Spleen (tissue), 11 donors: ENCODE results near the gene ZC3H18. TPM values are rescaled to one million over a fixed set of nuclear protein-coding genes. Genes with fewer than 3 reads are reported as not detected.

ENCODE experiments used
- DNase-seq: peaks from one replicate; pipeline ENCODE4 v3.0.0-alpha.2; 2020
- H3K27ac ChIP-seq, 8 donors: fragments of 200-600 bp; sonication (generic) in 7 of 8; 1 replicate in 4 of 8; 2 replicates in 4 of 8; pipeline versions ENCODE4 v1.5.0 to v1.8.0; 2016 to 2021; ENCODE audit warnings: inconsistent platforms in 4 of 8, mild to moderate bottlenecking in 4 of 8, moderate library complexity in 1 of 8
- H3K27me3 ChIP-seq, 7 donors: fragments of 200-600 bp; sonication (generic) in 6 of 7; replicated peaks in 1 of 7; 1 replicate in 4 of 7; 2 replicates in 3 of 7; pipeline versions ENCODE4 v1.5.0 to v1.8.0; 2016 to 2021; ENCODE audit warnings: inconsistent platforms in 3 of 7, mild to moderate bottlenecking in 1 of 7
- H3K36me3 ChIP-seq, 6 donors: fragments of 200-600 bp; sonication (generic) in 5 of 6; 1 replicate in 4 of 6; 2 replicates in 2 of 6; pipeline versions ENCODE4 v1.5.0 to v1.8.0; 2016 to 2021; ENCODE audit warnings: inconsistent platforms in 2 of 6
- H3K4me1 ChIP-seq, 6 donors: fragments of 200-600 bp; sonication (generic) in 5 of 6; 1 replicate in 3 of 6; 2 replicates in 3 of 6; pipeline versions ENCODE4 v1.5.0 to v1.8.0; 2016 to 2021; ENCODE audit warnings: inconsistent platforms in 3 of 6
- H3K4me3 ChIP-seq, 8 donors: fragments of 200-600 bp; sonication (generic) in 7 of 8; 1 replicate in 4 of 8; 2 replicates in 4 of 8; pipeline versions ENCODE4 v1.5.0 to v1.8.0; 2016 to 2021; ENCODE audit warnings: inconsistent platforms in 4 of 8, mild to moderate bottlenecking in 4 of 8, moderate library complexity in 2 of 8
- H3K9me3 ChIP-seq, 8 donors: fragments of 200-600 bp; sonication (generic) in 7 of 8; 1 replicate in 4 of 8; 2 replicates in 4 of 8; pipeline versions ENCODE4 v1.5.0 to v1.8.0; 2016 to 2021; ENCODE audit warnings: inconsistent platforms in 4 of 8
- POLR2A ChIP-seq, 3 donors: fragments of 450-650 bp; IDR thresholded peaks; one replicate each; pipeline ENCODE4 v1.5.1; 2017; ENCODE audit warnings: antibody characterized with exemption in 3 of 3, mild to moderate bottlenecking in 1 of 3
- POLR2AphosphoS5 ChIP-seq, 3 donors: sonication (generic); formaldehyde crosslinking; IDR thresholded peaks; one replicate each; pipeline ENCODE4 v1.5.1; 2017; ENCODE audit warnings: antibody characterized with exemption in 3 of 3
- WGBS, 5 donors: extraction: QIAGEN DNeasy Blood & Tissue Kit in 3 of 5; methylation state at CpG; one replicate each; pipeline versions ENCODE4 v1.1.5 to v1.1.7; 2013 to 2018; 5-methylcytosine and 5-hydroxymethylcytosine counted together
- intact Hi-C: fragments of 100-400 bp; cut with DNase I; formaldehyde crosslinking; loops from one replicate; pipeline ENCODE4 v1.15.0; 2023; ENCODE audit warnings: low total_unique reads
- polyA plus RNA-seq, 3 donors: library from polyadenylated mRNA; stranded (reverse); fragments of 200-250 nt; gene quantifications; one replicate each; pipeline ENCODE4 v1.2.1, GENCODE V29; 2013
- total RNA-seq, 7 donors: library from RNA; depleted of rRNA in 3 of 7; stranded (reverse); fragments of >200 nt in 3 of 7; fragmentation: NEBNext Ultra II Directional in 4 of 7; extraction: Animal tissue kit (Norgen Biotek cat#: 25700) in 4 of 7; gene quantifications; one replicate each; pipeline versions ENCODE4 v1.1.0 to v1.2.1, GENCODE V29; 2016 to 2021
- TF ChIP-seq, protein P1 (sequence below), 11 experiments: fragments of 200-600 bp in 7 of 11; fragments of 450-650 bp in 4 of 11; sonication (generic) in 4 of 11; IDR thresholded peaks in 8 of 11; conservative IDR thresholded peaks in 3 of 11; 1 replicate in 7 of 11; 2 replicates in 4 of 11; pipeline versions ENCODE4 v1.4.0 to v1.8.0; 2016 to 2021; ENCODE audit warnings: antibody characterized with exemption in 11 of 11, inconsistent platforms in 4 of 11, mild to moderate bottlenecking in 1 of 11
- donor health status: healthy with polysubstance abuse.
- donor health status: DM: no; HTN: no; CAD: no; lungs with moderate emphysema.
- donor health status: DM: no; HTN: no; CAD: no.
- donor health status: Bipolar disorder and iron deficiency.
- donor health status: healthy.
- donor health status: DM: no; HTN: no; CAD: no.
- donor health status: DM: yes; HTN: yes; CAD: no.

Gene ZC3H18
- total and polyA plus RNA-seq, 10 donors: 18.0 to 65.2 (median 34.7) TPM

DNA sequence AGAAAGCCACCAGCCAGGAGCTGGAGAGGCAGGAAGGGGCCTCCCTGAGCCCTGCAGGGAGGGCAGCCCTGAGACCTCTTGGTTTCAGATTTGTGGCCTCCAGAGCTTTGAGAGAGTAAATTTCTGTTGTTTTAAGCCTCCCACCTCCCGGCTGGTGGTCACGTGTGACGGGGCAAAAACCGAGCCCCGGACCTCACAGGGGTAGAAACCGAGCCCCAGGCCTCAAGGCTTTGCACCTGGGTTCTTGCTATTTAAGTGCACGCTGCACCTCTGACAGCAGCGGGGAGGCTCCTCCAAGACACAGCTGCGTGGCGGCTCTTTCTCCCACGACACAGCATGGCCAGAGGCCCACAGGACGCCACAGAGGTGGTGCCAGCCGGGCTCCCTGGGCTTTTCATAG, 17.4 kb upstream of the ZC3H18 start:
- Histone ChIP-seq H3K36me3 (no peaks in the 10 kb centered on the region), H3K27me3 (peaks cover 0 to 31% (median 0%) of the 10 kb centered on the region in 7 donors), H3K4me1 (peaks cover 6 to 55% (median 40%) of the 10 kb centered on the region in 6 donors), H3K9me3 (peaks cover 0 to 7% (median 0%) of the 10 kb centered on the region in 8 donors), H3K27ac (peak overlapping the region in 5 of 8 donors; percentile 57 to 78 (median 73)), H3K4me3 (no peak overlapping the region)
- intact Hi-C loops: no loop called here
- TF ChIP-seq, protein P1, sequence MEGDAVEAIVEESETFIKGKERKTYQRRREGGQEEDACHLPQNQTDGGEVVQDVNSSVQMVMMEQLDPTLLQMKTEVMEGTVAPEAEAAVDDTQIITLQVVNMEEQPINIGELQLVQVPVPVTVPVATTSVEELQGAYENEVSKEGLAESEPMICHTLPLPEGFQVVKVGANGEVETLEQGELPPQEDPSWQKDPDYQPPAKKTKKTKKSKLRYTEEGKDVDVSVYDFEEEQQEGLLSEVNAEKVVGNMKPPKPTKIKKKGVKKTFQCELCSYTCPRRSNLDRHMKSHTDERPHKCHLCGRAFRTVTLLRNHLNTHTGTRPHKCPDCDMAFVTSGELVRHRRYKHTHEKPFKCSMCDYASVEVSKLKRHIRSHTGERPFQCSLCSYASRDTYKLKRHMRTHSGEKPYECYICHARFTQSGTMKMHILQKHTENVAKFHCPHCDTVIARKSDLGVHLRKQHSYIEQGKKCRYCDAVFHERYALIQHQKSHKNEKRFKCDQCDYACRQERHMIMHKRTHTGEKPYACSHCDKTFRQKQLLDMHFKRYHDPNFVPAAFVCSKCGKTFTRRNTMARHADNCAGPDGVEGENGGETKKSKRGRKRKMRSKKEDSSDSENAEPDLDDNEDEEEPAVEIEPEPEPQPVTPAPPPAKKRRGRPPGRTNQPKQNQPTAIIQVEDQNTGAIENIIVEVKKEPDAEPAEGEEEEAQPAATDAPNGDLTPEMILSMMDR (IDR thresholded peaks at IDR 0.05 in 8 of 11, conservative IDR thresholded peaks at IDR 0.05 in 3 of 11): no peak
- peak in 1 of 3 donors; percentile 43 for TF ChIP-seq POLR2AphosphoS5 (IDR thresholded peaks at IDR 0.05)
- TF ChIP-seq POLR2A (IDR thresholded peaks at IDR 0.05): no peak
- 33 to 38% (median 34%) methylated on average over 9 to 13 of the region's 13 CpGs for WGBS, 5 donors
- no peak for DNase-seq

DNA sequence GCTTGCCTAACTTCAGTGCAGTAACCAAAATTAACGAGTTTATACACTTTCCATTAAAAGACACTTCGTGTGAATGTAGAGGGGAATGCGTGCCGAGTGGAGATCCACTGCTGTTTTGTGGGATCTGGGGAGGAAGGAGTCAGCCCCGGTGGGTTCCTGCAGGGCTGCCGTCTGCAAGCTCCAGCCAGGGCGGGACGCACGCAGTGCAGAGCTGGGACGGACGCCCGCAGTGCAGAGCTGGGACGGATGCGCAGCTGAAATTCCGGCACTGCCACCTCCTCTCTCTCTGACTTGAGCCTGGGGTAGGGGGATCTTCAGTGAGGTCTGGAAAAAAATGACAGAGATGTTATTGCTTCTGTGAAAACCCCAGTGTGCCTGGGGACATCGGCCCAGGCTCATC, 16.5 kb upstream of the ZC3H18 start:
- TF ChIP-seq POLR2AphosphoS5 (IDR thresholded peaks at IDR 0.05): no peak
- no peak for TF ChIP-seq POLR2A (IDR thresholded peaks at IDR 0.05)
- TF ChIP-seq, protein P1 (IDR thresholded peaks at IDR 0.05 in 8 of 11, conservative IDR thresholded peaks at IDR 0.05 in 3 of 11): no peak
- WGBS, 5 donors: 72 to 94% (median 90%) methylated on average over 16 of the region's 16 CpGs
- no peak overlapping the region for H3K27ac ChIP-seq
- no peak overlapping the region for H3K4me3 ChIP-seq
- H3K27me3 ChIP-seq: peaks cover 0 to 33% (median 0%) of the 10 kb centered on the region in 7 donors
- H3K4me1 ChIP-seq: peaks cover 6 to 55% (median 40%) of the 10 kb centered on the region in 6 donors
- no peak for DNase-seq
- H3K9me3 ChIP-seq: peaks cover 0 to 7% (median 0%) of the 10 kb centered on the region in 8 donors
- H3K36me3 ChIP-seq: no peaks in the 10 kb centered on the region
- intact Hi-C loops: no loop called here

DNA sequence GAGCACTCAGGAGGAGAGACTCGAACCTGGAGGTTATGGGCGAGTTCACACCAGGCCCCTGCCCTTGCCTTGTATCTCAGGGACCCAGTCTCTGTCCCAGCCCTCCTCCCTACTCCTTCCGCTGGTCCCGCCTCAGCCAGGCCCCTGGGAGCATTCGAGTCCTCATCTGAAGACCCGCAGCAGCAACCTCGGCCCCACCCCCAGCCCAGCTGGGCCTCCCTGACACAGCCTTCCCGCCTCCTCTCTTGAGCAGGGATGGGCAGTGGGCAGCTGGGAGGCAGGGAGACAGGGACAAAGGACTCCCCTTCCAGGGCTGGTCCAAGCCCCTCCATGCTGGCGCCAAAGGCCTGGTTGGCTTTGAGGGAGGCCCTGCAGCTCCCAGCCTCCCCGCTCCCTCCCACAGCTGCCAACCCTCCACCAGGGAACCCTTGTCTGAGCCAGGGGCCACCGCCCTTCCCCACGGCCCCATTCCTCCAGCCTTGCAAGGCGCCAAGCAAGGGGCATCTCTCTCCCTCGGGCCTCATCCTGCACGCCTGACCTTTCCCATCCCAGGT, 15.4 kb upstream of the ZC3H18 start:
- Histone ChIP-seq H3K27ac (no peak overlapping the region), H3K27me3 (peaks cover 0 to 34% (median 0%) of the 10 kb centered on the region in 7 donors), H3K9me3 (peaks cover 0 to 7% (median 0%) of the 10 kb centered on the region in 8 donors), H3K4me3 (no peak overlapping the region), H3K36me3 (no peaks in the 10 kb centered on the region), H3K4me1 (peaks cover 6 to 55% (median 38%) of the 10 kb centered on the region in 6 donors)
- TF ChIP-seq POLR2A (IDR thresholded peaks at IDR 0.05) (no peak), POLR2AphosphoS5 (IDR thresholded peaks at IDR 0.05) (no peak)
- TF ChIP-seq, protein P1 (IDR thresholded peaks at IDR 0.05 in 8 of 11, conservative IDR thresholded peaks at IDR 0.05 in 3 of 11): no peak
- 79 to 87% (median 83%) methylated on average over 15 of the region's 15 CpGs for whole genome bisulfite sequencing, 5 donors
- intact Hi-C loops: no loop called here
- DNase-seq: no peak

DNA sequence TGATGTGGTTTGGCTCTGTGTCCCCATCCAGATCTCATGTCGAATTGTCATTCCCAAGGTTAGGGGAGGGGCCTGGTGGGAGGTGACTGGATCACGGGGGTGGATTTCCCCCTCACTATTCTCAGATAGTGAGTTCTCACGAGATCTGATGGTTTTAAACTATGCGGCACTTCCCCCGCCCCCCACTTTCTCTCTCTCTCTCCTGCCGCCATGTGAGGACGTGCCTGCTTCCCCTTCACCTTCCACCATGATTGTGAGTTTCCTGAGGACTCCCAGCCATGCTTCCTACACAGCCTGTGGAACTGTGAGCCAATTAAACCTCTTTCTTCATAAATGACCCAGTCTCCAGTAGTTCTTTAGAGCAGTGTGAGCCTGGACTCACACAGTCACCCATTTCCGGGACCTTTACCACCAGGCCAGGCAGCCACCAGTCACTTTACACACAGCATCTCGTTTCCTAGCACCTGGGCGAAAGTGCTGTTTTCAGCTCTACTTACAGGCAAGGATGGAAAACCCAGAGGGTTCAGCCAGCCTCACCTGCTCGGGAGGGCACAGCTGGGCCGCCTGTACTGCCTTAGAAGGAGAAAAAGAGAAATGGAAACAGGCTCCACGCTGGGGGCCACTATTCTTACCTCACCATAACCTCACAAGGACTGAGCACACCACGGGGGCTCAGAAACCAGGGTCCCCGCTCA, 13.8 kb upstream of the ZC3H18 start:
- 71 to 88% (median 82%) methylated on average over 14 to 15 of the region's 15 CpGs for WGBS, 5 donors
- Histone ChIP-seq H3K36me3 (no peaks in the 10 kb centered on the region), H3K4me3 (no peak overlapping the region), H3K27ac (no peak overlapping the region), H3K27me3 (peaks cover 0 to 34% (median 0%) of the 10 kb centered on the region in 7 donors), H3K4me1 (peaks cover 2 to 42% (median 22%) of the 10 kb centered on the region in 6 donors), H3K9me3 (peaks cover 0 to 7% (median 0%) of the 10 kb centered on the region in 8 donors)
- TF ChIP-seq POLR2A (IDR thresholded peaks at IDR 0.05) (no peak), POLR2AphosphoS5 (IDR thresholded peaks at IDR 0.05) (no peak)
- TF ChIP-seq, protein P1 (IDR thresholded peaks at IDR 0.05 in 8 of 11, conservative IDR thresholded peaks at IDR 0.05 in 3 of 11): no peak
- intact Hi-C loops: no loop called here
- no peak for DNase-seq
